ENCODE data around the gene CEP85. TPM values are rescaled to one million over a fixed set of nuclear protein-coding genes. Genes with fewer than 3 reads are reported as not detected.

The CEP85 gene
- total and polyA plus RNA-seq, 10 donors, result 3.9 to 14.9 (median 9.5) TPM

DNA sequence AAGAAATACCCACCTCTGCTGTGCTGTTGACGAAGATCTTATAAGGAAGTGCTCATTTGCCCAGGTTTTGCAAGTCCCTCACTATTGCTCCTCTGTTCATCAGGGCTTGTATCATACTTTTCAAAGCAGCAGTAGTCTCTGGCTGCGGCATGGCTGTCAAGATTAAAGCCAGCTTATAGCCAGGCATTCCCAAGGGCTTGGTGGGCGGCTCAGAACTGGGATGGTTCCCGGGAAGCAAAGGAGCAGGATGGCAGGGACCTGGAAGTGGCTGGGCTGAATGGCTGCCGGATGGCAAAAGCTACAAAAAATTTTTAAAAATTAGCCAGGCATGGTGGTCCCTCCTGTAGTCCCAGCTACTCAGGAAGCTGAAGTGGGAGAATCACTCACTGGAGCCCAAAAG lies 29.2 kb downstream of the CEP85 start:
- 81 to 92% (median 84%) methylated on average over 5 of the region's 5 CpGs for WGBS, 5 donors
- TF ChIP-seq, protein P1, sequence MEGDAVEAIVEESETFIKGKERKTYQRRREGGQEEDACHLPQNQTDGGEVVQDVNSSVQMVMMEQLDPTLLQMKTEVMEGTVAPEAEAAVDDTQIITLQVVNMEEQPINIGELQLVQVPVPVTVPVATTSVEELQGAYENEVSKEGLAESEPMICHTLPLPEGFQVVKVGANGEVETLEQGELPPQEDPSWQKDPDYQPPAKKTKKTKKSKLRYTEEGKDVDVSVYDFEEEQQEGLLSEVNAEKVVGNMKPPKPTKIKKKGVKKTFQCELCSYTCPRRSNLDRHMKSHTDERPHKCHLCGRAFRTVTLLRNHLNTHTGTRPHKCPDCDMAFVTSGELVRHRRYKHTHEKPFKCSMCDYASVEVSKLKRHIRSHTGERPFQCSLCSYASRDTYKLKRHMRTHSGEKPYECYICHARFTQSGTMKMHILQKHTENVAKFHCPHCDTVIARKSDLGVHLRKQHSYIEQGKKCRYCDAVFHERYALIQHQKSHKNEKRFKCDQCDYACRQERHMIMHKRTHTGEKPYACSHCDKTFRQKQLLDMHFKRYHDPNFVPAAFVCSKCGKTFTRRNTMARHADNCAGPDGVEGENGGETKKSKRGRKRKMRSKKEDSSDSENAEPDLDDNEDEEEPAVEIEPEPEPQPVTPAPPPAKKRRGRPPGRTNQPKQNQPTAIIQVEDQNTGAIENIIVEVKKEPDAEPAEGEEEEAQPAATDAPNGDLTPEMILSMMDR (IDR thresholded peaks at IDR 0.05 in 8 of 11, conservative IDR thresholded peaks at IDR 0.05 in 3 of 11), result no peak
- TF ChIP-seq POLR2AphosphoS5 (IDR thresholded peaks at IDR 0.05) (no peak), POLR2A (IDR thresholded peaks at IDR 0.05) (no peak)
- no peak overlapping the region for H3K4me3 ChIP-seq

DNA sequence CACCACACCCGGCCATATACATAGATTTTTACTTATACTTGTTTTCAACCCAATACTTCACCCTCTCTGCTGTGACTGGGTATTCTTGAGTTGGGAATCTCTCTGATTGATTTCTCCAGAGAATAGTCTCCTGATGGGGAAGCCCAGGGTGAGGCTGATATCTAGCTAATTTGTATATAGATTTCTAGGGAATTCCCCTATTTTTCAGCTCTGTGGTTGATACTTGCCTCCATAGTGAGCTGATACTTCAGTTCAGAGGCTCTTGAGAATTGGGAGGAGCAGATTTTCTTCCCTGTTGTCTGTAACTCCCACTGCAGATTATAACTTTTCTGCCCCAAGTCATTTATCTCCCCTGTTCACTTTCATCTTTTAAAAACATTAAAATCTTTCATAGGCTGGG lies 31.4 kb downstream of the CEP85 start:
- H3K4me3 ChIP-seq, result no peak overlapping the region
- H3K27me3 ChIP-seq (replicated peaks in 1 of 7), result no peaks in the 10 kb centered on the region
- H3K36me3 ChIP-seq, result peaks cover 0 to 98% (median 27%) of the 10 kb centered on the region in 6 donors
- H3K4me1 ChIP-seq, result peaks cover 0 to 5% (median 0%) of the 10 kb centered on the region in 6 donors
- no peak overlapping the region for H3K27ac ChIP-seq
- intact Hi-C loops (cut with DNase I; ENCODE audit: low total_unique reads), result no loop called here
- no peak for DNase-seq
- TF ChIP-seq, protein P1 (IDR thresholded peaks at IDR 0.05 in 8 of 11, conservative IDR thresholded peaks at IDR 0.05 in 3 of 11), result no peak
- no peak for TF ChIP-seq POLR2AphosphoS5 (IDR thresholded peaks at IDR 0.05)
- no peak for TF ChIP-seq POLR2A (IDR thresholded peaks at IDR 0.05)
- peaks cover 0 to 18% (median 14%) of the 10 kb centered on the region in 8 donors for H3K9me3 ChIP-seq
- WGBS, 5 donors, result 90 to 100% (median 97%) methylated on average over 1 of the region's 1 CpG

More for the DNA sequence above, 29.2 kb downstream of the CEP85 start:
- peaks cover 0 to 98% (median 24%) of the 10 kb centered on the region in 6 donors for H3K36me3 ChIP-seq
- H3K27ac ChIP-seq, result no peak overlapping the region
- intact Hi-C loops (cut with DNase I; ENCODE audit: low total_unique reads), result no loop called here
- no peaks in the 10 kb centered on the region for H3K27me3 ChIP-seq (replicated peaks in 1 of 7)
- H3K4me1 ChIP-seq, result peaks cover 0 to 23% (median 3%) of the 10 kb centered on the region in 6 donors
- DNase-seq, result no peak
- peaks cover 0 to 3% (median under 1%) of the 10 kb centered on the region in 8 donors for H3K9me3 ChIP-seq

DNA sequence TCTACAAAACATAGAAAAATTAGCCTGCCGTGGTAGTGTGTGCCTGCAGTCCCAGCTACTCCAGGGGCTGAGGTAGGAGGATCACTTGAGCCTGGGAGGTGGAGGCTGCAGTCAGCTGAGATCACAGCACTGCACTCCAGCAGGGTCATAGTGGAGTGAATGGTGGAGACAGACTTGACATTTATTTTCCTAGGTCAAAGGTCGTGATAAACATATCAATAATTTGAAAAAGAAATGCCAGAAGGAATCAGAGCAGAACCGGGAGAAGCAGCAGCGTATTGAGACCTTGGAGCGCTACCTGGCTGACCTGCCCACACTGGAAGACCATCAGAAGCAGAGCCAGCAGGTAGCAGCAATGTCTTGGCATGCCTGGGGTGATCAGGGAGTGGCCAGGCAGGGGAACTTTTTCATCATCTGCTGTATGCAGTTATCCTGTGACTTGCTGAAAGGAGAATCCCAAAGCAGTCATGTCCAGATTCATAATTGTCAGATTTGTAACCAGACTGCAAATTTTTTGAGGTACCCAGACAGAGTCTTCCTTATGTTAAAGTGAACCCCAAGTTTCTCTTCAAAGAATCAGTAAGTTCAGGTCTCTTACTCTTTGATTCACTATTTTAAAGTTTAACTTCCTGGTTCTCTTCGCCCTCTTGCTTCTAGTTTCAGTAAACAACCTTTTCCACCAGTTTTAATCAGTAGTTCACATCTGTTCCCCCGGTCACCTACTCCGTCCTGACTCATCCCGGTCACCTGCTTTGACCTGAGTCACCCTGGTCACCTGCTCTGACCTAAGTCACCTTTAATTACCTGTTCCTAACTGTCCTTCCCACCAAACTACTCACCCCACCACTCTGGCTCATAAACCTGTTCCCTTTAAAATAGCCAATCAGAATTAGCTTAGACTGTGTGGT lies 34.5 kb downstream of the CEP85 start:
- no peak overlapping the region for H3K27ac ChIP-seq
- no peak for DNase-seq
- 96 to 100% (median 97%) methylated on average over 9 of the region's 9 CpGs for WGBS, 5 donors
- H3K9me3 ChIP-seq, result peaks cover 0 to 18% (median 14%) of the 10 kb centered on the region in 8 donors
- H3K36me3 ChIP-seq, result peaks cover 0 to 95% (median 28%) of the 10 kb centered on the region in 6 donors
- no peaks in the 10 kb centered on the region for H3K4me1 ChIP-seq
- no peaks in the 10 kb centered on the region for H3K27me3 ChIP-seq (replicated peaks in 1 of 7)
- intact Hi-C loops (cut with DNase I; ENCODE audit: low total_unique reads), result no loop called here
- no peak overlapping the region for H3K4me3 ChIP-seq
- TF ChIP-seq, protein P1 (IDR thresholded peaks at IDR 0.05 in 8 of 11, conservative IDR thresholded peaks at IDR 0.05 in 3 of 11), result no peak

DNA sequence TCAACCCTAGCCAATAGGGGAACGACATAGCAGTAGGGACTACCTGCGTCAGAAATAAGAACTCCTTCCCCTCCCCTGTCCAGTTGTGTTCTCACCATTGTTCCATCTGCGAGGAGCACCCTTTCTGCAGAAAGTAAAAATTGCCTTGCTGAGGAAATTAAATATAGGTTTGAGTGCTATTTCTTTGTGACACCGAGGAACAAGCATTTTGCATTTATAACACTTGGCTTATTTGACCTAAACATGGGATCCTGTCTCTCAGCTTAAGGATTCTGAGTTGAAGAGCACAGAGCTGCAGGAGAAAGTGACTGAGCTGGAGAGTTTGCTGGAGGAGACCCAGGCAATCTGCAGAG lies 35.2 kb downstream of the CEP85 start:
- Histone ChIP-seq H3K4me3 (no peak overlapping the region), H3K9me3 (peaks cover 0 to 18% (median 14%) of the 10 kb centered on the region in 8 donors), H3K36me3 (peaks cover 0 to 89% (median 25%) of the 10 kb centered on the region in 6 donors), H3K4me1 (peaks cover 0 to 2% (median 0%) of the 10 kb centered on the region in 6 donors), H3K27me3 (replicated peaks in 1 of 7) (no peaks in the 10 kb centered on the region), H3K27ac (no peak overlapping the region)
- intact Hi-C loops (cut with DNase I; ENCODE audit: low total_unique reads), result no loop called here
- WGBS, 5 donors, result 98 to 99% (median 98%) methylated on average over 4 of the region's 4 CpGs
- no peak for TF ChIP-seq POLR2A (IDR thresholded peaks at IDR 0.05)
- TF ChIP-seq, protein P1 (IDR thresholded peaks at IDR 0.05 in 8 of 11, conservative IDR thresholded peaks at IDR 0.05 in 3 of 11), result no peak
- no peak for TF ChIP-seq POLR2AphosphoS5 (IDR thresholded peaks at IDR 0.05)
- no peak for DNase-seq

All from spleen (tissue), 11 donors.